Omental fat pad (tissue), 4 donors: ENCODE measurements around the gene DGAT2L6. TPM values are rescaled to one million over a fixed set of nuclear protein-coding genes. Genes with fewer than 3 reads are reported as not detected.
A peak's percentile ranks its signal among the peaks of the same experiment; 100 is the strongest.

ENCODE experiments used
- ATAC-seq: fragments of 150-250 bp; one replicate; pipeline ENCODE4 v1.9.1; 2016; ENCODE audit warnings: mild to moderate bottlenecking, moderate library complexity; ENCODE audit not compliant: low FRiP score
- DNase-seq: peaks from one replicate; pipeline ENCODE4 v3.0.0-alpha.2; 2019; ENCODE audit warnings: low spot score
- total RNA-seq, 4 donors: library from RNA; depleted of rRNA; stranded (reverse); fragments of >200 nt; gene quantifications; one replicate each; pipeline ENCODE4 v1.1.0, GENCODE V29; 2016
- TF ChIP-seq, protein P1 (sequence below), 3 donors: fragments of 450-650 bp; IDR thresholded peaks; one replicate each; pipeline ENCODE4 v1.5.1; 2016 to 2017; ENCODE audit warnings: antibody characterized with exemption in 3 of 3, mild to moderate bottlenecking in 3 of 3, moderate library complexity in 2 of 3

DGAT2L6 gene
- total RNA-seq, 4 donors from 2014 or later: not detected

DNA sequence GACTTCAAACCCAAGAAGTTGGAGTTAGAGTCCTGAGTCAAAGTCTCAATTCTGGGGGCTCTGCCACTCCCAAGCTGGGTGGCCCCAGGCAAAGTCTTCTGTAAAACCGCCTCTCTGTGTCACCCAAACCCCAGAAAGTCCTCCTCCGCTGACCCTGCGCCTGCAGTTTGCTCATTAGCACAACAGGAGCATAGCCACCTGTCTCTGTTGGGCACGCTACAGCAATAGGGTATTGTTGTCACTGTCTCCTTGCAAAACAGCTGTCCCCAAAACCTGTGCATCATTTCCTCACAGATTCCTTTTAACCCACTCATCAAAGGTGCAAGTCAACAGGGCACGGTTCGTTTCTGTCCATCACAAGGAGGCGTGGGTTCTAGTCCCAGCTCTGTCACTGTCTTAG lies 8.0 kb upstream of the DGAT2L6 start:
- ATAC-seq (no peak), DNase-seq (no peak)
- TF ChIP-seq, protein P1, sequence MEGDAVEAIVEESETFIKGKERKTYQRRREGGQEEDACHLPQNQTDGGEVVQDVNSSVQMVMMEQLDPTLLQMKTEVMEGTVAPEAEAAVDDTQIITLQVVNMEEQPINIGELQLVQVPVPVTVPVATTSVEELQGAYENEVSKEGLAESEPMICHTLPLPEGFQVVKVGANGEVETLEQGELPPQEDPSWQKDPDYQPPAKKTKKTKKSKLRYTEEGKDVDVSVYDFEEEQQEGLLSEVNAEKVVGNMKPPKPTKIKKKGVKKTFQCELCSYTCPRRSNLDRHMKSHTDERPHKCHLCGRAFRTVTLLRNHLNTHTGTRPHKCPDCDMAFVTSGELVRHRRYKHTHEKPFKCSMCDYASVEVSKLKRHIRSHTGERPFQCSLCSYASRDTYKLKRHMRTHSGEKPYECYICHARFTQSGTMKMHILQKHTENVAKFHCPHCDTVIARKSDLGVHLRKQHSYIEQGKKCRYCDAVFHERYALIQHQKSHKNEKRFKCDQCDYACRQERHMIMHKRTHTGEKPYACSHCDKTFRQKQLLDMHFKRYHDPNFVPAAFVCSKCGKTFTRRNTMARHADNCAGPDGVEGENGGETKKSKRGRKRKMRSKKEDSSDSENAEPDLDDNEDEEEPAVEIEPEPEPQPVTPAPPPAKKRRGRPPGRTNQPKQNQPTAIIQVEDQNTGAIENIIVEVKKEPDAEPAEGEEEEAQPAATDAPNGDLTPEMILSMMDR (IDR thresholded peaks at IDR 0.05): no peak

DNA sequence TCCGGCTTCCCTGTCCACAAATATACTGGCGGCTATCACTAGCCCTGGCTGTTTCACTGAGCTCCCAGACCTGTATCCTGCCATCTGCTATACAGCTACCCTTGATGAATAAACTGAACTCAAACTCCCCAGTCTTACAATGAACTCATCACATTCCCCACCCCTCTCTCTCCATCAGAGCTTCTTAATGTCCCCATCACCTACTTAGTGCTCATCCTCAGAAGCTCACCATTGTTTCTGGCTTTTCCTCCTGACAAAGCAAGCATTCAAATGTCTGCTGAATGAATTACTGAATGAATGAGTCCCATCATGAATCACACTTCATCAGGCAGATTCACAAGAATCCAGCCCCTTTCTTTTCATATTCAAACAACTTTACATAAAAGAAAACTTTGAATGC lies 5.7 kb upstream of the DGAT2L6 start:
- DNase-seq (no peak), ATAC-seq (no peak)
- TF ChIP-seq, protein P1 (IDR thresholded peaks at IDR 0.05): no peak

DNA sequence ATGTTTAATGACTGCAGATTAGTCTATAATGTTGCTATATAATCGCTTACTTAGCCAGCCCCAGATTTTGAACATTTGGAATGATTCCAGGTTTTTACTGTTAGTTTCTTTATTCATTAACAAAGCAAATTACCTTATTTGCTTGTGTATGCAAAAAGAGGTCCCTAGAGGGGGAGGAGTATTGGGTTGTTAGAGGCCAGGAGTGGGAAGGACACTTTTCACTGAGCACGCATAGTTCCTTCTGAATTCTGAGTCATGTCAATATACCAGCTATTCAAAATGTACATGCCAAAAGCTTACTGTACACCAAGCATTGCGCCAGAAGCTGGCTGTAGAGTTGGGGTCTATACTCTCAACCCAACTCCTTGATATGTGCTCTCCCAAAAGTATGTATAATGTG lies 5.1 kb upstream of the DGAT2L6 start:
- no peak for DNase-seq
- TF ChIP-seq, protein P1 (IDR thresholded peaks at IDR 0.05): no peak
- ATAC-seq: no peak

GRCh38 chrX:70172964-70173363 lies 4.3 kb upstream of the DGAT2L6 start:
- no peak for ATAC-seq
- no peak for DNase-seq
- TF ChIP-seq, protein P1 (IDR thresholded peaks at IDR 0.05): no peak

DNA sequence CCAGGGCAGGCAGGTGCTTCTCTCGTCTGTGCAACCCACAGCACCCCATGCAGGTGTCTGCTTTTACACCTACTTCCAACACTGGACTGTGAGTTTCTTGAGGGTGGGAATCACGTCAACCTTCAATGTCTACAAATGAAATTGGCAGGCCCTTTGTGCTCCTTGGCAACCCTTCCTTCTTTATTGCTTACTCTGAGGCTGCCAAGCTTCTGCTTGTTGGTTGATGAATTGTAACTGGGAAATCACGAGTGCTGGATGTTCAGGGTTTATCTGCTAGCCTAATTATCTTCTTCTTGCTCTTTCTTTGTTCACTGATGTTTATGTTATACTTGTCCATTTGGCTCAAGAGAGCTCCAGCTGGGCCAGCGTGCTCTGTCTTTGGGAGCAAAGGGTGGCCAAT lies 2.5 kb upstream of the DGAT2L6 start:
- ATAC-seq (no peak), DNase-seq (no peak)
- TF ChIP-seq, protein P1 (IDR thresholded peaks at IDR 0.05): no peak

- DNase-seq (no peak), ATAC-seq (no peak)
- TF ChIP-seq, protein P1 (IDR thresholded peaks at IDR 0.05): no peak
Measured at GRCh38 chrX:70175338-70175737, 1.9 kb upstream of the DGAT2L6 start.

DNA sequence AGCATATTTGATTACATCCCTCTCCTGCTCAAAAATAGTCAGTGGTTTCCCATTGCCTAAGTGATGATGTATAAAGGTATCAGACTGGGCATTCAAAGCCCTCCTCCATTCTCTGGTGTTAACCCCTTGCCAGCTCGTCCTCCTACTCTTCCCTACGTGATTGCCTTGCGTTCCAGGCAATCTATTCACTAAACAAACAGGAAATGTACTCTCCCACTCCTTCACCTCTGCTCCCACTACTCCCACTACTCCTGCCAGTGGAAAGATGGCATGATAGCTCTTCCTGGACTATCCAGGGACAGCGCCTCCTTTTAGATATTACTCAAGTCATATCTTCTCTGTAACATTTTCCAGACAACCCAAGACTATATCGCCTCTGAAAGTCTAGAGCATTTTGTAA lies 5.8 kb downstream of the DGAT2L6 start:
- TF ChIP-seq, protein P1 (IDR thresholded peaks at IDR 0.05): no peak
- DNase-seq (no peak), ATAC-seq (peak; percentile 59)
